GM18873 (cell line): ENCODE data around the gene ADCY2.

Experiments used
- ATAC-seq: cut with Tn5 transposase; IDR thresholded peaks from one replicate; pipeline ENCODE4 v1.9.1; 2021; ENCODE audit warnings: mild to moderate bottlenecking, moderate library complexity, moderate number of reproducible peaks; ENCODE audit not compliant: unreplicated experiment, low FRiP score

ADCY2 gene

GRCh38 chr5:7435503-7435902, 39.6 kb downstream of the ADCY2 start:
- no peak for ATAC-seq

GRCh38 chr5:7436521-7436920, 40.6 kb downstream of the ADCY2 start:
- ATAC-seq, result no peak

DNA sequence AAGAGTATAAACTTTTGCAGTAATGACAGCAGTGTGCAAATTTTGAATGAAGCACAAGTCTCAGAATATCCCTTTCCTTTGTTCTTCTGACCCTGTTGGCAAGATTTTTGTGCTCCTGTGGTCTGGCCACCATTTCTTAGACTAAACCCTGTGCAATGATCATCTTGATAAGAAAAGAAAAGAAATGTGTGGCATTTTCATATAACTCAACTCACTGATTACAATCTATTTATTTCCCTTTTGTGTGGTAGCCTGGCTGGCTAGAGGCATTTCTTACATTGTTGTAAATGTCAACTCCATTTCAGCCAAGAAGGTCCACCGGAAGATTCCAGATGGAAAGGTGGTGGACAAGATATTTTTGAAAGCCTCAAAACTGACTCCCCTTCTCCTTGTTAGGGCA, 41.9 kb downstream of the ADCY2 start:
- no peak for ATAC-seq

- ATAC-seq, result no peak
Observed at GRCh38 chr5:7445068-7445467, 49.1 kb downstream of the ADCY2 start.

- no peak for ATAC-seq
Observed at GRCh38 chr5:7445831-7446230, 49.9 kb downstream of the ADCY2 start.

- ATAC-seq, result no peak
Observed at GRCh38 chr5:7446913-7447312, 51.0 kb downstream of the ADCY2 start.

- no peak for ATAC-seq
Observed at GRCh38 chr5:7453947-7454346, 58.0 kb downstream of the ADCY2 start.

- no peak for ATAC-seq
Observed at GRCh38 chr5:7456206-7456605, 60.3 kb downstream of the ADCY2 start.

GRCh38 chr5:7461371-7461770, 65.4 kb downstream of the ADCY2 start:
- ATAC-seq, result no peak

GRCh38 chr5:7462758-7463157, 66.8 kb downstream of the ADCY2 start:
- ATAC-seq, result no peak

DNA sequence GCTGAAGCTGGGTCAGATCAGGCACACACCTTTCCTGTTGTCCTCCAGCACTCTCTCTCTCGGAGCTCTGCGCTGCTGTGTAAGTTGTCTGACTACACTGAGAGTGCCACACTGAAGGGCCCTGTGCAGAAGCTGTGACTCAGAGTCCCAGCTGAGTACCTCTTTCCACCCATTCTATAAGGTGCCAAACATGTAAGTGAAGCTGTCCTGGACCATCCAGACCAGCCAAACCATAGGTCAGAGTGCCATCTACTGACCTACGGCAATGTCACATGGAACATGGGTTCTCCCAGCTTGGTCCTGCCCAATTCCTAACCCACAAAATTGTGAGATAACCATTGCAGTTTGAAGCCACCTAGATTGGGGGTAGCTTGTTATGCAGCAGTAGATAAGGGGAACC, 68.2 kb downstream of the ADCY2 start:
- no peak for ATAC-seq

- ATAC-seq, result no peak
Observed at GRCh38 chr5:7467179-7467578, 71.2 kb downstream of the ADCY2 start.

DNA sequence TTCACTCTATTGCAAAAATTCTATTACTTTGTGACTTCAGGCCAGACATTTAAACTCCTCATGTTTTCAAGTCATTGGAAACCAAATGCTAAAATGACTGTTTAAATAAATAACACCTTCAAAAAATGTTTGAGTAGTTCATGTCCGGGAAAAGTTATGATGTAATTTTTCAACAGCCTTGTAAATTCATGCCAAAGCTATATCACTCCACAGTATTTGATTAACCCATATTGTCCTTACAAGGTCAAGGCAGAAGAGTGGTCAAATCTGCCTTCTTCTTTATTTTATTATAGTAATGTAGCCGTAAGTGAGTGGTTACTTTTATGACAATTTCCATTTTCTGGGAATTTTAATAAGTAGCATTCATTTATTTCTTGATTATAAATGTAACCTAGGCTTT, 72.8 kb downstream of the ADCY2 start:
- no peak for ATAC-seq

DNA sequence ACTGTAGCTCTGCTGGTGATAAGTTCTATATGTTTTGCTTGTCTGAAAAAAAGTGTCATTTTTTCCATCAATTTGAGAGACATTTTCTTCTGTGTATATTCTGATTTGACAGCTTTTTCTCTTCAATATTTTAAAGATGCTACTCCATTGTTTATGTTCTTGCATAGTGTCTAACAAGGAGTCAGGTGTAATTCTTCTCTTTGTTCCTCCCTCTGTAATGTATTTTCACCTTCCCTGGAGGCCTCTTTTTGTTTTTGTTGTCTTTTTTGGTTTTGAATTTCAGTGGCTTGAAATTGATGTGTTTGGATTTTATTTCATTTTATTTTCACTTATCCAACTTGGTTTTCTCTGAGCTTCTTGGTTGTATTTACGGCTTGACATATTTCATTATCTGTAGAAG, 75.8 kb downstream of the ADCY2 start:
- no peak for ATAC-seq

DNA sequence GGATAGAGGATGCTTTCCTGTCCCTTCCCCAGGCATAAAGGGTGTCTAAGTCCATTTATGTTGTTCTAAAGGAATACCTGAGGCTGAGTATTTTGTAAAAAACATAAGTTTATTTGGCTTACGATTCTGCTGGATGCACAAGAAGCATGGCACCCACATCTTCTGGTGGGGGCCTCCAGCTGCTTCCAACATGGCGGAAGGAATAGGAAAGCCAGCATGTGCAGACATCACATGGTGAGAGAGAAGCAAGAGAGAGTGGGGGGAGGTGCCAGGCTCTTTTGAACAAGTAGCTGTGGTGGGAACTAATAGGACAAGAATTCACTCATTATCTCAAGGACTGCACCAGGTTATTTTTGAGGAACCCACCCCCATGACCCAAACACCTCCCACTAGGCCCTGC, 77.2 kb downstream of the ADCY2 start:
- ATAC-seq, result no peak

DNA sequence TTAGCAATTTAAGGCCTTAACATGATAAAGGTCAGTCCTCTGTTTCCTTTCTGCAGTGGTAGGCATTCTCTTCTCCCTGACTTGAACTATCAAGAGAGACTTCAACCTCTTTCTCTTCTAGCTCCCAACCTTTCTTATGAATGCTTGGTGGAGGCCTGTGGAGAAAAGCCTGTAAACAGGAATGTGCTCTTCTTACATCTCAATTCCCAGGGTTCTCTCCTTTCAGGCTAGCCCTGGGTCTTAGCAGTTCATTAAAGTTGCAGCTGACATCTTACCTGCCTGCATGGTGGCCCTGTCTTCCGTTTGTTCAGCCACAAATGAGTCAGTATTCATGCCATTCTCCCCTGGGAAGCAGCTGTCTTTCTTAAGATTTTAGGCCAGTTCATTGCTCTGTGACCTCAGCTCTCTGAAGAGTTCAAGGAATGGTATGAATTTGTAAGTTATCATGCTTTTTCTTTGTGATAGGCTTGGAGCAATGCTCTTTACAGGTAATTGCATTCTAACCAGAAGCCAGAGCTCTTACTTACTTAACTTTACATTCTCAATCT, 77.8 kb downstream of the ADCY2 start:
- ATAC-seq, result no peak

DNA sequence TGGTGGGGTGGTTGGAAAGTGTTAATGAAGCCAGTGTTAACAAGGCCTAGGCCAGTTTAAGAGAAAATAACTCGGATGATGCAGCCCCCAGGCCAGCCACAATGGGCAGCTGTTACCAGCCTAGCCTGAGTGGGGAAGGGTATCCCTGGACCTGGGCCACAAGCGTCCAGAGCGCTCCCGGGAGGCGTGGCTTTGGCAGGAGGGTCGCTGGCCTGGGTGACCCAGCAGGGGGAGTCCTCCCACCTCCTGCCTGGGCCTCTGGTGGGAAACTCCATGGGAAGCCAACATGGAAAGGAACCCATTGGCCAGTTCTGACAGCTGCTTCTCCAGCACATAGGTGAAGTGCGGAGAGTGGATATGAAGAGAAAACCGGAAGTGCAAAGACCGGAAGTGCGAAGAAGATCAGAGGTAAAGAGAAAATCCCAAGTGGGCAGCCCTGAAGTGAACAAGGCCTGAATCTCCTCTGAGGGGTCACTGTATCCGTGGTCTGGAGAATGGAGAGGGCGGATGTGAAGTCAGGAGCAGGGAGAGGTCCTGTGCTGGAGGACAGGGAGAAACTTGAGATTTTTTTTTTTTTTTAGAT, 79.0 kb downstream of the ADCY2 start:
- ATAC-seq, result no peak

GRCh38 chr5:7478459-7478858, 82.5 kb downstream of the ADCY2 start:
- no peak for ATAC-seq

DNA sequence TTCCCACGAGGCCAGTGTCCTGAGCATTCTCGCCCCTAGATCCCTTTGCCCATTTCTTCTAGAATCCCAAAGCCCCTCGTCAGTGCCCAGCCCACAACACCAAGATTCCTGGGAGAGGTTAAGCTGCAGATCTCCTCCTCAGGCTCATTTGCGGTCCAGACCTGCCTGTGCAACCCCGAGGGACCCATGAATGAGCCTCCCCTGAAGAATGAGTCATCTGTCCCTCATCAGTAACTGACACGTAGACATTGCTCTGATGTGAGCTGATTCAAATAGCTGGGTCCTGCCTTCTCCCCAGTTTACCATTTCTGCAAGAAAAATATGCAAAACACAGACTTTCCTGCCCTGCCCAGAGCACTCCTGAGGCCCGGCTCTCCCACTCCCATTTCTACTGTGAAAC, 92.8 kb downstream of the ADCY2 start:
- ATAC-seq, result no peak

GRCh38 chr5:7492371-7492770, 96.4 kb downstream of the ADCY2 start:
- no peak for ATAC-seq

DNA sequence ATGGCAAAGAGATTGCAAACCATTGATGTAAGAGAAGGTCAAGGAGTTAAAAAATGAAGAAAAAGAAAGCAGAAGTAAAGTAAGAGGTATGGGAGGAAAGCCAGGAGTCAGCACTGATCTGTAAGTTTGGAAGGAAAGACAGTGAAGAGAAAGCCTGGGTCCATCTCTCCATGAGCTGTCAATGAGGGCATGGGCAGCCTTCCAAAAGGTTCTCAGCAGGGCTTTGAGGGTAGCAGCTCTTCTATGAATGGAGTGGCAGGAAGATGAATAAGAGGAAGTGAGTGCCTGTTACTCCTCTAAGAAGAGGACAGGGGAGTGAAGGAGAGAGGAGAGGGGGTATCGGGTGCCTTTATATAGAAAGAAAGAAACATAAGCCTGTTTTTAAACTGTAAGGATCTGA, 97.1 kb downstream of the ADCY2 start:
- no peak for ATAC-seq

DNA sequence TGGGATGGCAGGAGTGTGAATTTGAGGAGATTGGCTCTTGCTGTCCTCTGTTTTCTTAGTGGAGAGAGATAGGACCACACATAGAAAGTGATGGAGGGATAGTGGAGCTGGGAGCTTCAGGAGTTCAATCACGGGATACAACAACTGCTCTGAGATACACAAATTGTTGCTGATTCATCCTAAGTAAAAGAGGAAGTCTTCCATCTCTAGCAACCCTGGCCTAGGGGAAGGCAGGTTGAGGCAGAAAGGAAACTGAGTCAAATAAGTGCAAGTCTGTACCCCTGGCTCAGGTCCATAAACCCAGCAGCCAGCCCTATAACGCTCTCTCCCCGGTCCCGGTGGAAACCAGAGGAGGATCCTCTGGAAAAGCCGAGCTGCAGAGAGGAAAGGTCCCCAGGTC, 97.7 kb downstream of the ADCY2 start:
- no peak for ATAC-seq
